GM10266 (cell line): ENCODE data around the gene MYH7B.

Experiments
- DNase-seq: peaks from one replicate; pipeline ENCODE4 v3.0.0; 2012; ENCODE audit errors: extremely low spot score
- CTCF ChIP-seq: IDR thresholded peaks from 2 replicates; pipeline ENCODE4 v1.5.1; 2012; ENCODE audit warnings: mild to moderate bottlenecking, low read depth; ENCODE audit not compliant: control insufficient read depth, insufficient read depth; ENCODE audit errors: missing control alignments

MYH7B gene

GRCh38 chr20:34983089-34983820, 27.6 kb downstream of the MYH7B start:
- TF ChIP-seq CTCF = no peak
- no peak for DNase-seq

GRCh38 chr20:34983995-34984735, 28.5 kb downstream of the MYH7B start:
- no peak for DNase-seq
- TF ChIP-seq CTCF = no peak

- no peak for DNase-seq
- no peak for TF ChIP-seq CTCF
Measured at GRCh38 chr20:34984756-34985261, 29.1 kb downstream of the MYH7B start.

- no peak for DNase-seq
- TF ChIP-seq CTCF = no peak
Measured at GRCh38 chr20:34985461-34986310, 30.0 kb downstream of the MYH7B start.

GRCh38 chr20:34986311-34987287, 30.9 kb downstream of the MYH7B start:
- no peak for DNase-seq
- TF ChIP-seq CTCF = no peak
